GM23248 (cell line): Measurements from ENCODE around the gene OMG. TPM values are rescaled to one million over a fixed set of nuclear protein-coding genes. Genes with fewer than 3 reads are reported as not detected.

Experiments
- DNase-seq: peaks from one replicate; pipeline ENCODE4 v3.0.0-alpha.2; 2015
- H2AFZ ChIP-seq: fragments of 200-600 bp; sonication (generic); 2 replicates; pipeline ENCODE4 v1.6.1; 2016; ENCODE audit warnings: antibody characterized with exemption
- H3F3A ChIP-seq: fragments of 200-600 bp; sonication (generic); 2 replicates; pipeline ENCODE4 v1.6.1; 2016; ENCODE audit warnings: mild to moderate bottlenecking, antibody characterized with exemption, mixed run types; ENCODE audit not compliant: insufficient read depth
- H3K27ac ChIP-seq: fragments of 200-600 bp; sonication (generic); 2 replicates; pipeline ENCODE4 v1.5.1; 2016; ENCODE audit warnings: mild to moderate bottlenecking
- H3K27me3 ChIP-seq: fragments of 200-600 bp; sonication (generic); replicated peaks from 2 replicates; pipeline ENCODE4 v1.6.1; 2016; ENCODE audit warnings: mild to moderate bottlenecking; ENCODE audit not compliant: insufficient read depth
- H3K36me3 ChIP-seq: fragments of 200-600 bp; sonication (generic); 2 replicates; pipeline ENCODE4 v1.6.1; 2016; ENCODE audit warnings: low read depth, mild to moderate bottlenecking
- H3K4me1 ChIP-seq: fragments of 200-600 bp; sonication (generic); 2 replicates; pipeline ENCODE4 v1.6.1; 2016; ENCODE audit warnings: mild to moderate bottlenecking; ENCODE audit not compliant: insufficient read depth
- H3K4me2 ChIP-seq: fragments of 200-600 bp; sonication (generic); one replicate; pipeline ENCODE4 v1.6.1; 2016; ENCODE audit warnings: mild to moderate bottlenecking; ENCODE audit not compliant: unreplicated experiment
- H3K4me3 ChIP-seq: fragments of 200-600 bp; sonication (generic); 2 replicates; pipeline ENCODE4 v1.5.1; 2016; ENCODE audit warnings: mild to moderate bottlenecking
- H3K79me2 ChIP-seq: fragments of 200-600 bp; sonication (generic); 2 replicates; pipeline ENCODE4 v1.6.1; 2016; ENCODE audit warnings: mild to moderate bottlenecking; ENCODE audit not compliant: insufficient read depth
- H3K9ac ChIP-seq: fragments of 200-600 bp; sonication (generic); 2 replicates; pipeline ENCODE4 v1.6.1; 2016; ENCODE audit warnings: mild to moderate bottlenecking
- H3K9me2 ChIP-seq: fragments of 200-600 bp; sonication (generic); 2 replicates; pipeline ENCODE4 v1.6.1; 2016; ENCODE audit warnings: mixed run types, mild to moderate bottlenecking, moderate library complexity; ENCODE audit not compliant: insufficient read depth
- H3K9me3 ChIP-seq: fragments of 200-600 bp; sonication (generic); one replicate; pipeline ENCODE4 v1.6.1; 2017; ENCODE audit warnings: low read depth
- H4K20me1 ChIP-seq: fragments of 200-600 bp; sonication (generic); 2 replicates; pipeline ENCODE4 v1.6.0; 2016; ENCODE audit not compliant: insufficient read depth
- EZH2 ChIP-seq: fragments of 200-600 bp; sonication (generic); IDR thresholded peaks from 2 replicates; pipeline ENCODE4 v1.6.1; 2018; ENCODE audit warnings: antibody characterized with exemption, mild to moderate bottlenecking; ENCODE audit not compliant: insufficient read depth, poor library complexity, severe bottlenecking
- EZH2phosphoT487 ChIP-seq: fragments of 200-600 bp; sonication (generic); IDR thresholded peaks from 2 replicates; pipeline ENCODE4 v1.6.1; 2018; ENCODE audit warnings: antibody characterized with exemption, moderate library complexity, mild to moderate bottlenecking, low read depth; ENCODE audit not compliant: insufficient read depth
- WGBS, 2 experiments: methylation state at CpG; one replicate each; pipeline ENCODE4 v1.1.6; 2015 to 2017; ENCODE audit warnings: low lambda C conversion rate in 2 of 2, low coverage in 1 of 2; ENCODE audit errors: missing lambda C conversion rate in 2 of 2; 5-methylcytosine and 5-hydroxymethylcytosine counted together
- in situ Hi-C: fragments of 300-500 bp; cut with MboI; formaldehyde crosslinking; loops from 2 replicates; pipeline ENCODE4 v1.15.0; 2020
- polyA plus RNA-seq: library from polyadenylated mRNA; unstranded; fragments of >200 nt; fragmentation: Nextera tagmentation; extraction: Ambion mirVana; gene quantifications from 2 replicates; pipeline ENCODE4 v1.2.1, GENCODE V29; 2016
- total RNA-seq: library from RNA; depleted of rRNA; stranded (reverse); fragments of >200 nt; shearing (Covaris generic); gene quantifications from 2 replicates; pipeline ENCODE4 v1.2.3, GENCODE V29; 2014

Gene OMG
- total and polyA plus RNA-seq, 2 experiments from 2014 or later = 0.25 TPM; not detected in 1

DNA sequence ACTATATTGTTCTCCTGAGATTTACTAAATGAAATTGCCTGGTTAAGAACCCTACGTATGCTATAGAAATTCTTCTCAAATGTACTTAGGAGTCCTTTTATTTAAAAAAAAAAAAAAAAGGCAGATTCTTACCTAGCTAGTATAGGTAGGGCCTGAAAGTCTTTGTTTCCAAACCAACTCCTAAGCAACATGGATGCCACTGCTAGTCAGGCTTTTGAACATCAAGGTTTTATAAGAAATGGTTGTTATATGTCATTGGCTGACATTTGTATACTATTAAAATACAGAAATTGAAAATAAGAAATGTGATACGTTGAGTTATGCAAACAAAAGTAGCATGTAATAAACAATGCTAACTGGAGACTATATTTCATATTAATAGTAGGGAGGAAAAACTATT is 23.2 kb upstream of the OMG start:
- no peaks in the 10 kb centered on the region for H3K27me3 ChIP-seq
- H3K27ac ChIP-seq = no peak overlapping the region
- TF ChIP-seq EZH2phosphoT487 (no peak), EZH2 (no peak)
- peaks cover 20% of the 10 kb centered on the region for H3K4me1 ChIP-seq
- H3K36me3 ChIP-seq = no peaks in the 10 kb centered on the region
- H3K9me3 ChIP-seq = no peaks in the 10 kb centered on the region
- H3K4me3 ChIP-seq = no peak overlapping the region
- H3F3A ChIP-seq = peaks cover 16% of the 10 kb centered on the region
- H3K79me2 ChIP-seq = 0 out of 2 replicates have a peak, but pooled peaks cover 6% of the 10 kb centered on the region
- no peak overlapping the region for H2AFZ ChIP-seq
- no peak for DNase-seq
- WGBS, 2 experiments = 98 to 99% methylated on average over 2 of the region's 2 CpGs
- H3K9me2 ChIP-seq = no peaks in the 10 kb centered on the region
- H4K20me1 ChIP-seq = no peaks in the 10 kb centered on the region
- H3K4me2 ChIP-seq = no peak overlapping the region
- in situ Hi-C loops = no loop called here
- no peak overlapping the region for H3K9ac ChIP-seq

DNA sequence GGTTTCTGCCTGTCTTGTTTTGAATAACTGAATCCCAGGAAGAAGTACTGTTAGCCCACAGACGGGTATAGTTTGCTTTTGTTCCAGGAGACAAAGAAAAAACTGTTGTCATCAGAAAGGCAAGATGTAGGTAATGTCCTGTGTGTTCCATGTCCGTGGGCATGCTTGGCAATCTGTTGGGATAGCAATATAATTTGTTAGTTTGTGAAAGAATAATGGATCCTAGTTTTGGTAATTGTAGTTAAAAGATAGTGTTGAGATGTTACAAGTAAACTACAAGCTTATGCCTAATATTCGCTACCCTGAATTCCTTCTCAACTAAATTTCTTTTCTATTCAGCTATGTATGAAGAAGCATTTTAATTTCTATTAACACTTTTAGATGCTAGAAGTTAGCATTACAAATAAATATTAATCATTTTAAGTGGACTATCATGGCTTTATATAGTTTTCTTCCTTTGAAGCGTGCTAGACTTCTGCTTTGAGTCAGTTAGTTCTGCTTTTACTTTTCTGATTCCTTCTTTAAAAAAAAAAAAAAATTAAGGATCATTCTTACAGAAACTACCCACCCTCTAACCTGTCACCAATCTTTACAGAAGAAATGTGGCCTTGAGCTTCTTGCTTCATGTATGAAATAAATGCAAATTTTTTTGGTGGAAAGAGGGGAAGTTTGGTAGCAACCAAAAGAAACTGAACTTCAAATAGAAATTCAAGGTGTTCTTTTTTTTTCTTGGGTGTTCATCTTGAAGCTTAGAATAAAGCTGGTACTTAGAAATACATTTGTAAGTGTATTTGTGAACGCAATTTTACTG is 22.0 kb upstream of the OMG start:
- Histone ChIP-seq H3K9me2 (no peaks in the 10 kb centered on the region), H3K27ac (no peak overlapping the region), H3K27me3 (no peaks in the 10 kb centered on the region), H3K79me2 (0 out of 2 replicates have a peak, but pooled peaks cover 6% of the 10 kb centered on the region), H2AFZ (no peak overlapping the region), H3K4me1 (peaks cover 26% of the 10 kb centered on the region), H3K9me3 (no peaks in the 10 kb centered on the region), H4K20me1 (no peaks in the 10 kb centered on the region), H3K9ac (no peak overlapping the region), H3F3A (peaks cover 24% of the 10 kb centered on the region), H3K4me3 (no peak overlapping the region), H3K36me3 (no peaks in the 10 kb centered on the region), H3K4me2 (no peak overlapping the region)
- TF ChIP-seq EZH2 (no peak), EZH2phosphoT487 (no peak)
- WGBS, 2 experiments = 92 to 98% methylated on average over 5 of the region's 5 CpGs
- in situ Hi-C loops = no loop called here
- DNase-seq = no peak

DNA sequence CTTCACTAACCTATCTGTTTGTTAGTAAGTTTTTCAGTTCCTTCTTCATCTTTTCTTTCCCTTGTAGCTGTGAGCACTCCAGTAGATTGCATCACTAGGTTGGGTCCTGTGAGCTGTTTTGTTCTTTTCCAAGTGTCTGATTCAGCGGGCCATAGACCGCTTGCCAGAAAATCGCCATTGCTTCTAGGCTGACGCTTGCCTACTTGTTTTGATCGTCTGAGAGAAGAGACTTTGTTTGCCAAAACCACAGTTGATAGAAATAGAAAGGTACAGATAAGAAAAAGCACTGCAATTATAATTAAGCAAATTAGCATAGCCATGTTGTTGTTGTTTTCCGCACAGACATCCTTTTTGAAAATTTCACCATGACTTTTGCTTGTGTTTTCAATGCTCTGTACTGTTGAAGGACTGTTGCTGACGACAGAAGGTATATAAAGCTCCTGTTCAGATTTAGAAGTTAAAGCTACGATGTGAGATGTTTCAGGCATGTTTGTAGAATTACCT is 21.3 kb upstream of the OMG start:
- no peak overlapping the region for H2AFZ ChIP-seq
- no peaks in the 10 kb centered on the region for H3K9me2 ChIP-seq
- peak; percentile 45 for DNase-seq
- no peak overlapping the region for H3K27ac ChIP-seq
- 0 out of 2 replicates have a peak, but pooled peaks cover 6% of the 10 kb centered on the region for H3K79me2 ChIP-seq
- no peaks in the 10 kb centered on the region for H4K20me1 ChIP-seq
- TF ChIP-seq EZH2 (no peak), EZH2phosphoT487 (no peak)
- peaks cover 30% of the 10 kb centered on the region for H3F3A ChIP-seq
- no peaks in the 10 kb centered on the region for H3K36me3 ChIP-seq
- no peak overlapping the region for H3K4me3 ChIP-seq
- 79 to 87% methylated on average over 8 of the region's 8 CpGs for WGBS, 2 experiments
- no peak overlapping the region for H3K9ac ChIP-seq
- H3K27me3 ChIP-seq = no peaks in the 10 kb centered on the region
- H3K4me1 ChIP-seq = peaks cover 33% of the 10 kb centered on the region
- H3K4me2 ChIP-seq = no peak overlapping the region
- H3K9me3 ChIP-seq = no peaks in the 10 kb centered on the region
- in situ Hi-C loops = no loop called here

DNA sequence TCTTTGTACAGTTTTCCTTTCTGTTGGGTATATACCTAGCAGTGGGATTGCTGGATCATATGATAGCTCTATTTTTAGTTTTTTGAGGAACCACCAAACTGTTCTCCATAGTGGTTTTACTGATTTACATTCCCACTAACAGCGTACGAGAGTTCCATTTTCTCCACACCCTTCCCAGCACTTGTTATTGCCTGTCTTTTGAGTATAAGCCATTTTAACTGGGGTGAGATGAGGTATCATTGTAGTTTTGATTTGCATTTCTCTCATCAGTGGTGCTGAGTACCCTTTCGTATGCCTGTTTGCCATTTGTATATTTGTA is 17.7 kb upstream of the OMG start:
- Histone ChIP-seq H3K79me2 (0 out of 2 replicates have a peak, but pooled peaks cover 6% of the 10 kb centered on the region), H3K27ac (peak overlapping the region; percentile 48), H3K4me3 (no peak overlapping the region), H3K9me2 (no peaks in the 10 kb centered on the region), H3K4me2 (no peak overlapping the region), H3K27me3 (no peaks in the 10 kb centered on the region), H3K9ac (no peak overlapping the region), H3F3A (peaks cover 17% of the 10 kb centered on the region), H3K4me1 (peaks cover 16% of the 10 kb centered on the region), H2AFZ (no peak overlapping the region), H3K36me3 (no peaks in the 10 kb centered on the region), H4K20me1 (no peaks in the 10 kb centered on the region), H3K9me3 (no peaks in the 10 kb centered on the region)
- in situ Hi-C loops = no loop called here
- no peak for DNase-seq
- WGBS, 2 experiments = 95 to 97% methylated on average over 3 of the region's 3 CpGs
- TF ChIP-seq EZH2 (no peak), EZH2phosphoT487 (no peak)
